GM18867 (cell line): Measurements from ENCODE around the gene CHST13.

Experiments
- ATAC-seq: cut with Tn5 transposase; IDR thresholded peaks from one replicate; pipeline ENCODE4 v1.9.1; 2021; ENCODE audit warnings: mild to moderate bottlenecking, moderate library complexity; ENCODE audit not compliant: unreplicated experiment

CHST13 gene

GRCh38 chr3:126552688-126553283, 28.8 kb downstream of the CHST13 start:
- ATAC-seq: no peak

GRCh38 chr3:126553284-126554084, 29.5 kb downstream of the CHST13 start:
- ATAC-seq: no peak

GRCh38 chr3:126554560-126555525, 30.9 kb downstream of the CHST13 start:
- no peak for ATAC-seq

- ATAC-seq: no peak
These were observed 32.1 kb downstream of the CHST13 start for GRCh38 chr3:126555795-126556636.

- no peak for ATAC-seq
These were observed 32.9 kb downstream of the CHST13 start for GRCh38 chr3:126556637-126557414.

GRCh38 chr3:126557415-126557745, 33.4 kb downstream of the CHST13 start:
- no peak for ATAC-seq

GRCh38 chr3:126557761-126558160, 33.8 kb downstream of the CHST13 start:
- no peak for ATAC-seq

GRCh38 chr3:126558336-126559071, 34.5 kb downstream of the CHST13 start, which contains the start of gene C3orf22:
TSS of gene C3orf22 (minus strand) at chr3:126558932. CDS start at chr3:126553390, 5,542 bp downstream.
- no peak for ATAC-seq

- ATAC-seq: no peak
These were observed 38.9 kb downstream of the CHST13 start for GRCh38 chr3:126562737-126563276.

GRCh38 chr3:126567696-126568438, 43.9 kb downstream of the CHST13 start:
- no peak for ATAC-seq

- no peak for ATAC-seq
These were observed 44.9 kb downstream of the CHST13 start for GRCh38 chr3:126568776-126569342.

GRCh38 chr3:126569390-126569975, 45.5 kb downstream of the CHST13 start:
- ATAC-seq: no peak

GRCh38 chr3:126570103-126570541, 46.2 kb downstream of the CHST13 start:
- no peak for ATAC-seq

- ATAC-seq: no peak
These were observed 47.1 kb downstream of the CHST13 start for GRCh38 chr3:126571078-126571477.

GRCh38 chr3:126573492-126574117, 49.6 kb downstream of the CHST13 start:
- no peak for ATAC-seq

GRCh38 chr3:126577261-126577660, 53.3 kb downstream of the CHST13 start:
- ATAC-seq: no peak

GRCh38 chr3:126578702-126579101, 54.7 kb downstream of the CHST13 start:
- no peak for ATAC-seq
